IMR-90 (cell line): Measurements from ENCODE around the gene GSTP1. TPM values are rescaled to one million over a fixed set of nuclear protein-coding genes. Genes with fewer than 3 reads are reported as not detected.

Source experiments
- ATAC-seq: fragments of 200-7000 bp; cut with Tn5 transposase; 2 replicates; pipeline ENCODE4 v1.9.1; 2020; ENCODE audit warnings: low read depth, mild to moderate bottlenecking, moderate library complexity
- BruUV-seq: library from RNA; stranded (reverse); fragments of 400-500 nt; replicated peaks from 2 replicates; lab custom pipeline; 2021; lab: Mats Ljungman, UMichigan
- CTCF ChIA-PET: fragments of 300-600 bp; formaldehyde crosslinking; extraction: SDS; loops from one replicate; lab custom pipeline; 2021; ENCODE audit warnings: antibody characterized with exemption; lab: Yijun Ruan, JAX
- POLR2A ChIA-PET: fragments of 300-600 bp; sonication (Branson Sonifier 250); formaldehyde crosslinking; loops from one replicate; lab custom pipeline; 2022; ENCODE audit warnings: antibody characterized with exemption; ENCODE audit not compliant: unreplicated experiment; lab: Charles Lee
- DNase-seq: peaks from one replicate; pipeline ENCODE4 v3.0.0; 2013
- H2AFZ ChIP-seq: replicated peaks from 2 replicates; pipeline ENCODE3; 2013; ENCODE audit warnings: low read length, mild to moderate bottlenecking; ENCODE audit not compliant: poor library complexity
- H2AK5ac ChIP-seq: 2 replicates; pipeline ENCODE4 v1.6.1; 2013; ENCODE audit warnings: low read depth, low read length, inconsistent platforms
- H2AK9ac ChIP-seq: replicated peaks from 2 replicates; pipeline ENCODE3; 2013; ENCODE audit warnings: mild to moderate bottlenecking, low read depth, low read length, moderate library complexity; ENCODE audit not compliant: poor library complexity
- H2BK120ac ChIP-seq: 2 replicates; pipeline ENCODE4 v1.6.1; 2013; ENCODE audit warnings: low read depth, low read length, inconsistent platforms
- H2BK15ac ChIP-seq: 3 replicates; pipeline ENCODE4 v1.6.1; 2013; ENCODE audit warnings: low read depth, low read length, inconsistent platforms
- H2BK20ac ChIP-seq: 2 replicates; pipeline ENCODE4 v1.6.1; 2013; ENCODE audit warnings: low read depth, mild to moderate bottlenecking, inconsistent platforms, low read length, moderate library complexity
- H2BK5ac ChIP-seq: 2 replicates; pipeline ENCODE4 v1.6.1; 2013; ENCODE audit warnings: mild to moderate bottlenecking, low read depth, low read length, inconsistent platforms; ENCODE audit not compliant: poor library complexity, severe bottlenecking
- H3K14ac ChIP-seq: replicated peaks from 2 replicates; pipeline ENCODE4 v1.6.1; 2013; ENCODE audit warnings: low read depth, low read length, inconsistent platforms
- H3K18ac ChIP-seq: 2 replicates; pipeline ENCODE4 v1.6.1; 2013; ENCODE audit warnings: low read depth, low read length, control low read depth
- H3K23ac ChIP-seq: 2 replicates; pipeline ENCODE4 v1.6.1; 2013; ENCODE audit warnings: low read depth, low read length, inconsistent platforms
- H3K27ac ChIP-seq: 2 replicates; pipeline ENCODE4 v1.5.1; 2013; ENCODE audit warnings: mild to moderate bottlenecking, control low read depth, low read length; ENCODE audit not compliant: insufficient read depth
- H3K27me3 ChIP-seq: 2 replicates; pipeline ENCODE4 v1.6.1; 2013; ENCODE audit warnings: low read length; ENCODE audit not compliant: control insufficient read depth, insufficient read depth
- H3K36me3 ChIP-seq: 2 replicates; pipeline ENCODE4 v1.6.1; 2013; ENCODE audit warnings: low read length, mixed read lengths; ENCODE audit not compliant: control insufficient read depth, insufficient read depth
- H3K4ac ChIP-seq: 2 replicates; pipeline ENCODE4 v1.6.1; 2013; ENCODE audit warnings: low read depth, low read length, inconsistent platforms
- H3K4me1 ChIP-seq: 2 replicates; pipeline ENCODE4 v1.6.1; 2013; ENCODE audit warnings: low read length, mixed read lengths; ENCODE audit not compliant: control insufficient read depth, insufficient read depth
- H3K4me2 ChIP-seq: 2 replicates; pipeline ENCODE4 v1.6.1; 2013; ENCODE audit warnings: low read depth, mild to moderate bottlenecking, control low read depth, low read length, moderate library complexity
- H3K4me3 ChIP-seq: 2 replicates; pipeline ENCODE4 v1.5.1; 2013; ENCODE audit warnings: low read depth, mild to moderate bottlenecking, control low read depth, low read length, moderate library complexity; ENCODE audit not compliant: insufficient read depth
- H3K56ac ChIP-seq: 2 replicates; pipeline ENCODE4 v1.6.1; 2013; ENCODE audit warnings: low read length, inconsistent platforms; ENCODE audit not compliant: insufficient read depth; ENCODE audit errors: extremely low read depth
- H3K79me1 ChIP-seq, 2 experiments: 2 replicates each; pipeline ENCODE4 v1.6.1; 2013; ENCODE audit warnings: low read length in 2 of 2, inconsistent platforms in 1 of 2, low read depth in 1 of 2
- H3K9ac ChIP-seq: 2 replicates; pipeline ENCODE4 v1.6.1; 2013; ENCODE audit warnings: low read depth, low read length, control low read depth
- H3K9me1 ChIP-seq: 2 replicates; pipeline ENCODE4 v1.6.1; 2013; ENCODE audit warnings: low read length, inconsistent platforms; ENCODE audit not compliant: insufficient read depth
- H3K9me3 ChIP-seq: 2 replicates; pipeline ENCODE4 v1.6.1; 2013; ENCODE audit warnings: low read length; ENCODE audit not compliant: control insufficient read depth, insufficient read depth
- H4K20me1 ChIP-seq: 2 replicates; pipeline ENCODE4 v1.6.1; 2013; ENCODE audit warnings: low read length, inconsistent platforms; ENCODE audit not compliant: insufficient read depth
- H4K5ac ChIP-seq: 2 replicates; pipeline ENCODE4 v1.6.1; 2013; ENCODE audit warnings: mild to moderate bottlenecking, low read depth, low read length, control low read depth
- H4K8ac ChIP-seq, 2 experiments: 2 replicates each; pipeline ENCODE4 v1.6.1; 2013; ENCODE audit warnings: low read depth in 2 of 2, low read length in 2 of 2, control low read depth in 1 of 2, inconsistent platforms in 1 of 2
- H4K91ac ChIP-seq: 2 replicates; pipeline ENCODE4 v1.6.1; 2013; ENCODE audit warnings: low read depth, low read length, inconsistent platforms; ENCODE audit not compliant: insufficient read depth
- BHLHE40 ChIP-seq: fragments of 150-350 bp; IDR thresholded peaks from 2 replicates; pipeline ENCODE4 v1.6.1; 2016; ENCODE audit warnings: mild to moderate bottlenecking, low read depth, low read length
- CEBPB ChIP-seq: IDR thresholded peaks from 2 replicates; pipeline ENCODE4 v1.6.1; 2012; ENCODE audit warnings: low read depth, low read length, improper control_type of control experiment
- CHD1 ChIP-seq: IDR thresholded peaks from 2 replicates; pipeline ENCODE4 v1.6.1; 2012; ENCODE audit warnings: low read depth, low read length, improper control_type of control experiment
- ELK1 ChIP-seq: fragments of 150-350 bp; IDR thresholded peaks from 2 replicates; pipeline ENCODE4 v1.6.1; 2016; ENCODE audit warnings: low read depth, mild to moderate bottlenecking, low read length, moderate library complexity, borderline replicate concordance
- FOS ChIP-seq: fragments of 150-350 bp; IDR thresholded peaks from 2 replicates; pipeline ENCODE4 v1.6.1; 2016; ENCODE audit warnings: low read depth, low read length
- MAFK ChIP-seq: IDR thresholded peaks from 2 replicates; pipeline ENCODE4 v1.6.1; 2012; ENCODE audit warnings: low read depth, low read length, improper control_type of control experiment
- MAZ ChIP-seq: IDR thresholded peaks from 2 replicates; pipeline ENCODE4 v1.6.1; 2012; ENCODE audit warnings: low read depth, mild to moderate bottlenecking, low read length, improper control_type of control experiment, moderate library complexity, borderline replicate concordance
- MXI1 ChIP-seq: IDR thresholded peaks from 2 replicates; pipeline ENCODE4 v1.6.1; 2012; ENCODE audit warnings: low read depth, mild to moderate bottlenecking, low read length, moderate library complexity, borderline replicate concordance
- NFE2L2 ChIP-seq: fragments of 150-350 bp; IDR thresholded peaks from 2 replicates; pipeline ENCODE4 v1.6.1; 2016; ENCODE audit warnings: low read depth, mild to moderate bottlenecking, low read length
- POLR2A ChIP-seq: IDR thresholded peaks from 2 replicates; pipeline ENCODE4 v1.6.1; 2012; ENCODE audit warnings: mild to moderate bottlenecking, low read depth, low read length
- RAD21 ChIP-seq: IDR thresholded peaks from 2 replicates; pipeline ENCODE4 v1.6.1; 2012; ENCODE audit warnings: low read length, improper control_type of control experiment
- RCOR1 ChIP-seq: IDR thresholded peaks from 2 replicates; pipeline ENCODE4 v1.6.1; 2012; ENCODE audit warnings: mild to moderate bottlenecking, low read length, improper control_type of control experiment; ENCODE audit not compliant: insufficient replicate concordance
- RFX5 ChIP-seq: IDR thresholded peaks from 2 replicates; pipeline ENCODE4 v1.8.0; 2012; ENCODE audit warnings: low read depth, mild to moderate bottlenecking, low read length, moderate library complexity
- SMC3 ChIP-seq: fragments of 150-350 bp; IDR thresholded peaks from 2 replicates; pipeline ENCODE4 v1.6.1; 2016; ENCODE audit warnings: low read depth, mild to moderate bottlenecking, antibody characterized with exemption, low read length, moderate library complexity
- USF2 ChIP-seq: fragments of 150-350 bp; IDR thresholded peaks from 2 replicates; pipeline ENCODE4 v1.6.1; 2017; ENCODE audit warnings: mild to moderate bottlenecking, antibody characterized with exemption, low read length, low read depth
- WGBS, 2 experiments: methylation state at CpG; one replicate each; pipeline versions ENCODE4 v1.1.5 to v1.1.7; 2013; ENCODE audit warnings: missing lambda C conversion rate in 2 of 2; ENCODE audit not compliant: insufficient read length in 1 of 2; ENCODE audit errors: extremely low coverage in 2 of 2; 5-methylcytosine and 5-hydroxymethylcytosine counted together
- dilution Hi-C: fragments of 300-500 bp; cut with HindIII; formaldehyde crosslinking; loops from one replicate; pipeline ENCODE4 v1.14.3; 2018; ENCODE audit warnings: low sequenced_read_pairs; ENCODE audit not compliant: unreplicated experiment
- in situ Hi-C: fragments of 300-500 bp; cut with MboI; formaldehyde crosslinking; loops from 3 replicates; pipeline ENCODE4 v1.14.3; 2019; ENCODE audit warnings: low sequenced_read_pairs, inconsistent platforms, mixed read lengths
- intact Hi-C: fragments of 100-400 bp; cut with micrococcal nuclease; formaldehyde crosslinking; loops from 2 replicates; pipeline ENCODE4 v1.10.0; 2022
- polyA plus RNA-seq, 3 experiments: library from polyadenylated mRNA; depleted of rRNA; stranded (reverse); fragments of >200 nt; gene quantifications; 2 replicates each; pipeline ENCODE4 v1.2.3, GENCODE V29; 2012; ENCODE audit warnings: low replicate concordance in 1 of 3
- total RNA-seq: library from RNA; depleted of rRNA; stranded (reverse); fragments of >200 nt; gene quantifications from 2 replicates; pipeline ENCODE4 v1.2.3, GENCODE V29; 2012
- TF ChIP-seq, protein P1 (sequence below): conservative IDR thresholded peaks from 2 replicates; pipeline ENCODE4 v1.5.1; 2012; ENCODE audit warnings: mild to moderate bottlenecking, low read depth, low read length, improper control_type of control experiment

The GSTP1 gene
- total and polyA plus RNA-seq, 2 of the 4 experiments (the other 2 are of a cell fraction) = 947 to 1,539 TPM

GRCh38 chr11:67582011-67582410 lies 1.6 kb upstream of the GSTP1 start:
- Histone ChIP-seq H3K4ac (no peak overlapping the region), H3K18ac (no peak overlapping the region), H3K79me1 (peaks cover 18 to 39% of the 10 kb centered on the region in 2 experiments), H4K20me1 (peaks cover 28% of the 10 kb centered on the region), H3K27ac (no peak overlapping the region), H4K8ac (no peak overlapping the region), H3K9ac (no peak overlapping the region), H4K5ac (no peak overlapping the region), H2AFZ (no peak overlapping the region), H2BK5ac (no peak overlapping the region), H3K4me3 (no peak overlapping the region), H3K23ac (no peak overlapping the region), H4K91ac (no peak overlapping the region), H3K27me3 (peaks cover 21% of the 10 kb centered on the region; the same call in 1 of the 2 replicates), H3K9me1 (peaks cover 16% of the 10 kb centered on the region), H2BK15ac (no peak overlapping the region), H3K9me3 (no peaks in the 10 kb centered on the region), H3K56ac (no peak overlapping the region), H3K36me3 (peaks cover 17% of the 10 kb centered on the region), H2AK9ac (no peak overlapping the region), H3K4me2 (no peak overlapping the region), H2AK5ac (no peak overlapping the region), H2BK120ac (no peak overlapping the region), H3K4me1 (peaks cover 14% of the 10 kb centered on the region), H3K14ac (no peak overlapping the region), H2BK20ac (no peak overlapping the region)
- ATAC-seq (no peak), DNase-seq (no peak)
- dilution Hi-C loops = no loop called here
- no peak for TF ChIP-seq ELK1
- TF ChIP-seq RAD21 = no peak
- TF ChIP-seq NFE2L2 = no peak
- TF ChIP-seq BHLHE40 = no peak
- no peak for TF ChIP-seq SMC3
- TF ChIP-seq, protein P1, sequence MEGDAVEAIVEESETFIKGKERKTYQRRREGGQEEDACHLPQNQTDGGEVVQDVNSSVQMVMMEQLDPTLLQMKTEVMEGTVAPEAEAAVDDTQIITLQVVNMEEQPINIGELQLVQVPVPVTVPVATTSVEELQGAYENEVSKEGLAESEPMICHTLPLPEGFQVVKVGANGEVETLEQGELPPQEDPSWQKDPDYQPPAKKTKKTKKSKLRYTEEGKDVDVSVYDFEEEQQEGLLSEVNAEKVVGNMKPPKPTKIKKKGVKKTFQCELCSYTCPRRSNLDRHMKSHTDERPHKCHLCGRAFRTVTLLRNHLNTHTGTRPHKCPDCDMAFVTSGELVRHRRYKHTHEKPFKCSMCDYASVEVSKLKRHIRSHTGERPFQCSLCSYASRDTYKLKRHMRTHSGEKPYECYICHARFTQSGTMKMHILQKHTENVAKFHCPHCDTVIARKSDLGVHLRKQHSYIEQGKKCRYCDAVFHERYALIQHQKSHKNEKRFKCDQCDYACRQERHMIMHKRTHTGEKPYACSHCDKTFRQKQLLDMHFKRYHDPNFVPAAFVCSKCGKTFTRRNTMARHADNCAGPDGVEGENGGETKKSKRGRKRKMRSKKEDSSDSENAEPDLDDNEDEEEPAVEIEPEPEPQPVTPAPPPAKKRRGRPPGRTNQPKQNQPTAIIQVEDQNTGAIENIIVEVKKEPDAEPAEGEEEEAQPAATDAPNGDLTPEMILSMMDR = no peak
- no peak for TF ChIP-seq POLR2A
- TF ChIP-seq RFX5 = no peak
- no peak for TF ChIP-seq MAZ
- no peak for TF ChIP-seq MAFK
- TF ChIP-seq CEBPB = no peak
- TF ChIP-seq RCOR1 = no peak
- no peak for TF ChIP-seq CHD1
- TF ChIP-seq USF2 = no peak
- TF ChIP-seq MXI1 = no peak
- TF ChIP-seq FOS = no peak
- CTCF ChIA-PET = interaction anchor here (2.3 kb wide), 1 partner anchor 10 kb away, joined by 9 read pairs; no protein-coding TSS in a partner anchor
- no TSS peak for BruUV-seq
- in situ Hi-C loops = no loop called here
- intact Hi-C loops = no loop called here
- POLR2A ChIA-PET = no interaction called here
- WGBS, 2 experiments = no CpG with 5 or more reads among the region's 4 CpGs
